Osteocyte (in vitro differentiated cells): Measurements from ENCODE around the gene IZUMO3. TPM values are rescaled to one million over a fixed set of nuclear protein-coding genes. Genes with fewer than 3 reads are reported as not detected.

ENCODE experiments used
- DNase-seq: peaks from one replicate; pipeline ENCODE4 v3.0.0; 2021; ENCODE audit warnings: mixed read lengths; ENCODE audit not compliant: unreplicated experiment; ENCODE audit errors: extremely low spot score
- H3K27ac Mint-ChIP-seq: one replicate; pipeline ENCODE4 v1.8.0; 2021; ENCODE audit warnings: mild to moderate bottlenecking, mixed read lengths; ENCODE audit not compliant: unreplicated experiment
- H3K27me3 Mint-ChIP-seq: one replicate; pipeline ENCODE4 v1.8.0; 2021; ENCODE audit warnings: mixed read lengths; ENCODE audit not compliant: unreplicated experiment
- H3K36me3 Mint-ChIP-seq: one replicate; pipeline ENCODE4 v1.8.0; 2021; ENCODE audit warnings: mixed read lengths; ENCODE audit not compliant: unreplicated experiment
- H3K4me1 Mint-ChIP-seq: one replicate; pipeline ENCODE4 v1.8.0; 2021; ENCODE audit warnings: mixed read lengths; ENCODE audit not compliant: unreplicated experiment
- H3K4me3 Mint-ChIP-seq: one replicate; pipeline ENCODE4 v1.8.0; 2021; ENCODE audit warnings: mild to moderate bottlenecking, moderate library complexity, mixed read lengths; ENCODE audit not compliant: unreplicated experiment
- H3K9me3 Mint-ChIP-seq: one replicate; pipeline ENCODE4 v1.8.0; 2021; ENCODE audit warnings: mixed read lengths; ENCODE audit not compliant: unreplicated experiment
- CTCF ChIP-seq: fragments of 200-600 bp; sonication (generic); IDR thresholded peaks from 2 replicates; pipeline ENCODE4 v1.5.0; 2021; ENCODE audit warnings: antibody characterized with exemption, mild to moderate bottlenecking, moderate library complexity
- total RNA-seq: library from RNA; stranded (reverse); gene quantifications from 2 replicates; pipeline ENCODE4 v1.2.1, GENCODE V29; 2021

IZUMO3 gene
- total RNA-seq, 1 donor from 2014 or later, result not detected

- H3K27ac Mint-ChIP-seq, result no peak overlapping the region
- DNase-seq, result no peak
- peaks cover 16% of the 10 kb centered on the region for H3K9me3 Mint-ChIP-seq
- H3K36me3 Mint-ChIP-seq, result no peaks in the 10 kb centered on the region
- no peak for TF ChIP-seq CTCF
- H3K27me3 Mint-ChIP-seq, result no peaks in the 10 kb centered on the region
- H3K4me1 Mint-ChIP-seq, result no peaks in the 10 kb centered on the region
- no peak overlapping the region for H3K4me3 Mint-ChIP-seq
Measured at GRCh38 chr9:24552526-24553182, 7.0 kb upstream of the IZUMO3 start.

GRCh38 chr9:24545285-24545684, 412 bp downstream of the IZUMO3 start:
- no peaks in the 10 kb centered on the region for H3K4me1 Mint-ChIP-seq
- H3K27ac Mint-ChIP-seq, result no peak overlapping the region
- H3K36me3 Mint-ChIP-seq, result no peaks in the 10 kb centered on the region
- no peak for TF ChIP-seq CTCF
- no peak overlapping the region for H3K4me3 Mint-ChIP-seq
- no peak for DNase-seq
- H3K27me3 Mint-ChIP-seq, result no peaks in the 10 kb centered on the region
- H3K9me3 Mint-ChIP-seq, result peaks cover 37% of the 10 kb centered on the region

- Mint-ChIP-seq H3K4me1 (no peaks in the 10 kb centered on the region), H3K27ac (no peak overlapping the region), H3K9me3 (peaks cover 6% of the 10 kb centered on the region), H3K27me3 (no peaks in the 10 kb centered on the region), H3K36me3 (no peaks in the 10 kb centered on the region), H3K4me3 (no peak overlapping the region)
- TF ChIP-seq CTCF, result no peak
- DNase-seq, result no peak
Measured at GRCh38 chr9:24518545-24518944, 27.2 kb downstream of the IZUMO3 start.

- TF ChIP-seq CTCF, result no peak
- no peak overlapping the region for H3K27ac Mint-ChIP-seq
- H3K36me3 Mint-ChIP-seq, result no peaks in the 10 kb centered on the region
- H3K4me1 Mint-ChIP-seq, result no peaks in the 10 kb centered on the region
- no peak for DNase-seq
- H3K27me3 Mint-ChIP-seq, result no peaks in the 10 kb centered on the region
- peaks cover 12% of the 10 kb centered on the region for H3K9me3 Mint-ChIP-seq
- no peak overlapping the region for H3K4me3 Mint-ChIP-seq
Measured at GRCh38 chr9:24516463-24516862, 29.2 kb downstream of the IZUMO3 start.

GRCh38 chr9:24509850-24510249, 35.8 kb downstream of the IZUMO3 start:
- H3K27ac Mint-ChIP-seq, result no peak overlapping the region
- no peak for DNase-seq
- H3K4me1 Mint-ChIP-seq, result no peaks in the 10 kb centered on the region
- H3K9me3 Mint-ChIP-seq, result peaks cover 15% of the 10 kb centered on the region
- no peaks in the 10 kb centered on the region for H3K27me3 Mint-ChIP-seq
- H3K36me3 Mint-ChIP-seq, result no peaks in the 10 kb centered on the region
- no peak overlapping the region for H3K4me3 Mint-ChIP-seq
- TF ChIP-seq CTCF, result no peak
